ENCODE measurements around the gene SUGP2. TPM values are rescaled to one million over a fixed set of nuclear protein-coding genes. Genes with fewer than 3 reads are reported as not detected.

SUGP2 gene
- total and polyA plus RNA-seq, 4 donors, result 27.6 to 73.4 (median 59.6) TPM

GRCh38 chr19:19059837-19060611 lies 26.7 kb upstream of the SUGP2 start:
- 73 to 79% methylated on average over 12 of the region's 12 CpGs for WGBS, 2 donors
- peaks cover 1 to 33% (median 13%) of the 10 kb centered on the region in 4 donors for H3K36me3 ChIP-seq (ENCODE audit: control insufficient read depth in 4 of 4, insufficient read depth in 4 of 4, low read length in 4 of 4)
- H3K9ac ChIP-seq (ENCODE audit: insufficient read depth in 1 of 2, low read length in 2 of 2), result no peak overlapping the region
- TF ChIP-seq CTCF (IDR thresholded peaks at IDR 0.05; ENCODE audit: control extremely low read depth, extremely low read depth), result no peak
- peaks cover 2 to 10% (median 6%) of the 10 kb centered on the region in 5 donors for H3K4me1 ChIP-seq (ENCODE audit: control insufficient read depth in 5 of 5, insufficient read depth in 5 of 5, low read length in 5 of 5)
- ATAC-seq (ENCODE audit: insufficient read depth, low FRiP score) (no peak), DNase-seq (peak in 2 of 3 donors; percentile 20 to 24)
- H3K4me3 ChIP-seq, result no peak overlapping the region
- no peak overlapping the region for H3K27ac ChIP-seq (ENCODE audit: low read depth in 1 of 2, low read length in 1 of 2)
- H3K9me3 ChIP-seq (ENCODE audit: control insufficient read depth in 4 of 4, insufficient read depth in 3 of 4, low read length in 3 of 4), result no peaks in the 10 kb centered on the region
- no peaks in the 10 kb centered on the region for H3K27me3 ChIP-seq (ENCODE audit: control insufficient read depth in 3 of 3, insufficient read depth in 3 of 3, low read length in 2 of 3)

GRCh38 chr19:19059018-19059836 lies 25.9 kb upstream of the SUGP2 start:
- DNase-seq (no peak), ATAC-seq (ENCODE audit: insufficient read depth, low FRiP score) (no peak)
- H3K27ac ChIP-seq (ENCODE audit: low read depth in 1 of 2, low read length in 1 of 2), result no peak overlapping the region
- no peak overlapping the region for H3K9ac ChIP-seq (ENCODE audit: insufficient read depth in 1 of 2, low read length in 2 of 2)
- peaks cover 0 to 5% (median under 1%) of the 10 kb centered on the region in 5 donors for H3K4me1 ChIP-seq (ENCODE audit: control insufficient read depth in 5 of 5, insufficient read depth in 5 of 5, low read length in 5 of 5)
- H3K27me3 ChIP-seq (ENCODE audit: control insufficient read depth in 3 of 3, insufficient read depth in 3 of 3, low read length in 2 of 3), result no peaks in the 10 kb centered on the region
- H3K4me3 ChIP-seq, result no peak overlapping the region
- 84 to 88% methylated on average over 17 of the region's 17 CpGs for WGBS, 2 donors
- TF ChIP-seq CTCF (IDR thresholded peaks at IDR 0.05; ENCODE audit: control extremely low read depth, extremely low read depth), result no peak
- peaks cover 9 to 40% (median 19%) of the 10 kb centered on the region in 4 donors for H3K36me3 ChIP-seq (ENCODE audit: control insufficient read depth in 4 of 4, insufficient read depth in 4 of 4, low read length in 4 of 4)
- no peaks in the 10 kb centered on the region for H3K9me3 ChIP-seq (ENCODE audit: control insufficient read depth in 4 of 4, insufficient read depth in 3 of 4, low read length in 3 of 4)

GRCh38 chr19:19057720-19058119 lies 24.4 kb upstream of the SUGP2 start:
- H3K4me1 ChIP-seq (ENCODE audit: control insufficient read depth in 5 of 5, insufficient read depth in 5 of 5, low read length in 5 of 5), result no peaks in the 10 kb centered on the region
- TF ChIP-seq CTCF (IDR thresholded peaks at IDR 0.05; ENCODE audit: control extremely low read depth, extremely low read depth), result no peak
- no peaks in the 10 kb centered on the region for H3K27me3 ChIP-seq (ENCODE audit: control insufficient read depth in 3 of 3, insufficient read depth in 3 of 3, low read length in 2 of 3)
- H3K27ac ChIP-seq (ENCODE audit: low read depth in 1 of 2, low read length in 1 of 2), result no peak overlapping the region
- H3K9me3 ChIP-seq (ENCODE audit: control insufficient read depth in 4 of 4, insufficient read depth in 3 of 4, low read length in 3 of 4), result no peaks in the 10 kb centered on the region
- 92 to 93% methylated on average over 7 of the region's 7 CpGs for WGBS, 2 donors
- DNase-seq (no peak), ATAC-seq (ENCODE audit: insufficient read depth, low FRiP score) (no peak)
- H3K36me3 ChIP-seq (ENCODE audit: control insufficient read depth in 4 of 4, insufficient read depth in 4 of 4, low read length in 4 of 4), result peaks cover 13 to 47% (median 24%) of the 10 kb centered on the region in 4 donors
- H3K4me3 ChIP-seq, result no peak overlapping the region
- H3K9ac ChIP-seq (ENCODE audit: insufficient read depth in 1 of 2, low read length in 2 of 2), result no peak overlapping the region

Measured in lung (tissue), 12 donors.